ENCODE measurements around the gene GMIP.

Gene GMIP

GRCh38 chr19:19618219-19619051 lies 25.0 kb downstream of the GMIP start, which contains the start of gene PBX4:
TSS of gene PBX4 (minus strand) at chr19:19618687. CDS start at chr19:19618629, 58 bp downstream.
- no peaks in the 10 kb centered on the region for H3K36me3 ChIP-seq (ENCODE audit: control insufficient read depth, low read length)
- no peaks in the 10 kb centered on the region for H4K20me1 ChIP-seq (ENCODE audit: control insufficient read depth, insufficient read depth, low read depth, low read length)
- no peaks in the 10 kb centered on the region for H3K27me3 ChIP-seq (ENCODE audit: control insufficient read depth, low read length)
- peaks cover 22% of the 10 kb centered on the region for H3K4me1 ChIP-seq (ENCODE audit: control insufficient read depth, low read length)
- H3K79me2 ChIP-seq (ENCODE audit: control insufficient read depth, low read length): no peaks in the 10 kb centered on the region
- H3K4me2 ChIP-seq (ENCODE audit: low read length): peak within 1 kb of the TSS; percentile 83
- H3K4me3 ChIP-seq (ENCODE audit: low read length): peak within 1 kb of the TSS; percentile 80
- no peaks in the 10 kb centered on the region for H3F3A ChIP-seq (ENCODE audit: control insufficient read depth, insufficient read depth)
- H3K9me3 ChIP-seq (ENCODE audit: control insufficient read depth, insufficient read depth, low read length): no peaks in the 10 kb centered on the region
- no peaks in the 10 kb centered on the region for H3K9me2 ChIP-seq (replicated peaks; ENCODE audit: control insufficient read depth, low read length)
- TF ChIP-seq EZH2phosphoT487 (IDR thresholded peaks at IDR 0.05; ENCODE audit: borderline replicate concordance, low read length) (no peak), CTCF (IDR thresholded peaks at IDR 0.05; ENCODE audit: low read depth, low read length, poor library complexity, severe bottlenecking) (no peak)
- no peak within 1 kb of the TSS for H3K27ac ChIP-seq (ENCODE audit: low read depth, low read length)

GRCh38 chr19:19615086-19615485 lies 28.4 kb downstream of the GMIP start:
- Histone ChIP-seq H3F3A (ENCODE audit: control insufficient read depth, insufficient read depth) (no peaks in the 10 kb centered on the region), H3K9me2 (replicated peaks; ENCODE audit: control insufficient read depth, low read length) (no peaks in the 10 kb centered on the region), H3K36me3 (ENCODE audit: control insufficient read depth, low read length) (no peaks in the 10 kb centered on the region), H3K9me3 (ENCODE audit: control insufficient read depth, insufficient read depth, low read length) (no peaks in the 10 kb centered on the region), H3K79me2 (ENCODE audit: control insufficient read depth, low read length) (no peaks in the 10 kb centered on the region), H3K27me3 (ENCODE audit: control insufficient read depth, low read length) (no peaks in the 10 kb centered on the region), H3K27ac (ENCODE audit: low read depth, low read length) (no peak overlapping the region), H3K4me3 (ENCODE audit: low read length) (no peak overlapping the region), H3K4me1 (ENCODE audit: control insufficient read depth, low read length) (peaks cover 22% of the 10 kb centered on the region), H3K4me2 (ENCODE audit: low read length) (no peak overlapping the region), H4K20me1 (ENCODE audit: control insufficient read depth, insufficient read depth, low read depth, low read length) (no peaks in the 10 kb centered on the region)
- no peak for TF ChIP-seq EZH2phosphoT487 (IDR thresholded peaks at IDR 0.05; ENCODE audit: borderline replicate concordance, low read length)
- no peak for TF ChIP-seq CTCF (IDR thresholded peaks at IDR 0.05; ENCODE audit: low read depth, low read length, poor library complexity, severe bottlenecking)

- Histone ChIP-seq H3K4me1 (ENCODE audit: control insufficient read depth, low read length) (peaks cover 15% of the 10 kb centered on the region), H3K36me3 (ENCODE audit: control insufficient read depth, low read length) (no peaks in the 10 kb centered on the region), H3K9me2 (replicated peaks; ENCODE audit: control insufficient read depth, low read length) (no peaks in the 10 kb centered on the region), H4K20me1 (ENCODE audit: control insufficient read depth, insufficient read depth, low read depth, low read length) (no peaks in the 10 kb centered on the region), H3K9me3 (ENCODE audit: control insufficient read depth, insufficient read depth, low read length) (no peaks in the 10 kb centered on the region), H3K4me3 (ENCODE audit: low read length) (no peak overlapping the region), H3K27ac (ENCODE audit: low read depth, low read length) (no peak overlapping the region), H3K27me3 (ENCODE audit: control insufficient read depth, low read length) (no peaks in the 10 kb centered on the region), H3F3A (ENCODE audit: control insufficient read depth, insufficient read depth) (no peaks in the 10 kb centered on the region), H3K4me2 (ENCODE audit: low read length) (no peak overlapping the region), H3K79me2 (ENCODE audit: control insufficient read depth, low read length) (no peaks in the 10 kb centered on the region)
- TF ChIP-seq EZH2phosphoT487 (IDR thresholded peaks at IDR 0.05; ENCODE audit: borderline replicate concordance, low read length): no peak
- no peak for TF ChIP-seq CTCF (IDR thresholded peaks at IDR 0.05; ENCODE audit: low read depth, low read length, poor library complexity, severe bottlenecking)
Observed at GRCh38 chr19:19613506-19613905, 30.0 kb downstream of the GMIP start.
